Stomach (tissue), 9 donors: ENCODE data around the gene KIF6. TPM values are rescaled to one million over a fixed set of nuclear protein-coding genes. Genes with fewer than 3 reads are reported as not detected.

Source experiments
- DNase-seq, 2 donors: peaks; one replicate each; pipeline versions ENCODE4 v3.0.0 to v3.0.0-alpha.2; 2013 to 2019
- H3K27ac ChIP-seq, 5 donors: fragments of 200-600 bp in 4 of 5; sonication (generic) in 4 of 5; one replicate each; pipeline ENCODE4 v1.5.1; 2013 to 2019; ENCODE audit warnings: mild to moderate bottlenecking in 1 of 5, moderate library complexity in 1 of 5
- H3K27me3 ChIP-seq, 3 donors: fragments of 200-600 bp; sonication (generic); one replicate each; pipeline ENCODE4 v1.5.1; 2017 to 2019; ENCODE audit warnings: mixed run types in 1 of 3
- H3K36me3 ChIP-seq, 4 donors: fragments of 200-600 bp; sonication (generic); 1 replicate in 3 of 4; 2 replicates in 1 of 4; pipeline ENCODE4 v1.5.1; 2016 to 2019
- H3K4me1 ChIP-seq, 4 donors: fragments of 200-600 bp; sonication (generic); one replicate each; pipeline ENCODE4 v1.5.1; 2016 to 2019
- H3K4me3 ChIP-seq, 4 donors: fragments of 200-600 bp; sonication (generic) in 3 of 4; one replicate each; pipeline ENCODE4 v1.5.1; 2016 to 2019; ENCODE audit warnings: mild to moderate bottlenecking in 1 of 4
- H3K9me3 ChIP-seq, 4 donors: fragments of 200-600 bp; sonication (generic); one replicate each; pipeline ENCODE4 v1.5.1; 2016 to 2019
- CTCF ChIP-seq, 7 experiments: fragments of 450-650 bp in 4 of 7; fragments of 200-600 bp in 3 of 7; sonication (generic) in 3 of 7; IDR thresholded peaks; one replicate each; pipeline ENCODE4 v1.5.1; 2016 to 2019; ENCODE audit warnings: antibody characterized with exemption in 7 of 7, control low read depth in 2 of 7, mild to moderate bottlenecking in 1 of 7
- EP300 ChIP-seq: sonication (generic); formaldehyde crosslinking; IDR thresholded peaks from one replicate; pipeline ENCODE4 v1.6.1; 2017; ENCODE audit warnings: antibody characterized with exemption
- POLR2A ChIP-seq, 4 donors: fragments of 450-650 bp; IDR thresholded peaks; one replicate each; pipeline ENCODE4 v1.6.1; 2016; ENCODE audit warnings: antibody characterized with exemption in 4 of 4, control low read depth in 2 of 4, mild to moderate bottlenecking in 1 of 4, moderate library complexity in 1 of 4
- POLR2AphosphoS5 ChIP-seq, 3 donors: sonication (generic); formaldehyde crosslinking; IDR thresholded peaks; one replicate each; pipeline ENCODE4 v1.6.1; 2016; ENCODE audit warnings: antibody characterized with exemption in 3 of 3
- WGBS, 5 donors: extraction: QIAGEN DNeasy Blood & Tissue Kit in 3 of 5; methylation state at CpG; one replicate each; pipeline versions ENCODE4 v1.1.5 to v1.1.7; 2013 to 2018; 5-methylcytosine and 5-hydroxymethylcytosine counted together
- intact Hi-C: fragments of 100-400 bp; cut with DNase I; formaldehyde crosslinking; loops from one replicate; pipeline ENCODE4 v1.15.1; 2023; ENCODE audit warnings: low total_unique reads
- polyA plus RNA-seq, 3 donors: library from polyadenylated mRNA; stranded (reverse); fragments of 200-250 nt; gene quantifications; one replicate each; pipeline ENCODE4 v1.2.3, GENCODE V29; 2013
- total RNA-seq, 5 donors: library from RNA; depleted of rRNA; stranded (reverse); fragments of >200 nt; gene quantifications; one replicate each; pipeline versions ENCODE4 v1.1.0 to v1.2.3, GENCODE V29; 2014 to 2016
- donor health status: healthy with polysubstance abuse.
- donor health status: Bipolar disorder and iron deficiency.
- donor health status: healthy.

KIF6 gene
- total and polyA plus RNA-seq, 8 donors, result 0.25 to 9.8 (median 0.37) TPM; not detected in 3

- no peak overlapping the region for H3K27ac ChIP-seq
- TF ChIP-seq POLR2A (IDR thresholded peaks at IDR 0.05) (no peak), EP300 (no peak), POLR2AphosphoS5 (IDR thresholded peaks at IDR 0.05) (no peak), CTCF (IDR thresholded peaks at IDR 0.05) (no peak)
- no peak overlapping the region for H3K4me3 ChIP-seq
- no peaks in the 10 kb centered on the region for H3K27me3 ChIP-seq
- WGBS, 5 donors, result 59 to 71% (median 62%) methylated on average over 2 of the region's 2 CpGs
- DNase-seq, result no peak
- no peaks in the 10 kb centered on the region for H3K4me1 ChIP-seq
- intact Hi-C loops, result no loop called here
- H3K9me3 ChIP-seq, result no peaks in the 10 kb centered on the region
- H3K36me3 ChIP-seq, result no peaks in the 10 kb centered on the region
Measured at GRCh38 chr6:39653612-39654011, 71.6 kb downstream of the KIF6 start.

- Histone ChIP-seq H3K4me3 (no peak overlapping the region), H3K27me3 (no peaks in the 10 kb centered on the region), H3K36me3 (no peaks in the 10 kb centered on the region), H3K9me3 (no peaks in the 10 kb centered on the region), H3K27ac (no peak overlapping the region), H3K4me1 (no peaks in the 10 kb centered on the region)
- intact Hi-C loops, result no loop called here
- no peak for TF ChIP-seq CTCF (IDR thresholded peaks at IDR 0.05)
- TF ChIP-seq EP300, result no peak
- TF ChIP-seq POLR2AphosphoS5 (IDR thresholded peaks at IDR 0.05), result no peak
- TF ChIP-seq POLR2A (IDR thresholded peaks at IDR 0.05), result no peak
- 14 to 41% (median 29%) methylated on average over 2 of the region's 2 CpGs for WGBS, 5 donors
- peak in 1 of 2 donors; percentile 35 for DNase-seq
Measured at GRCh38 chr6:39649996-39650395, 75.2 kb downstream of the KIF6 start.

- no peaks in the 10 kb centered on the region for H3K9me3 ChIP-seq
- H3K36me3 ChIP-seq, result no peaks in the 10 kb centered on the region
- TF ChIP-seq CTCF (IDR thresholded peaks at IDR 0.05), result no peak
- TF ChIP-seq EP300, result no peak
- TF ChIP-seq POLR2A (IDR thresholded peaks at IDR 0.05), result no peak
- TF ChIP-seq POLR2AphosphoS5 (IDR thresholded peaks at IDR 0.05), result no peak
- no peak for DNase-seq
- H3K27me3 ChIP-seq, result no peaks in the 10 kb centered on the region
- intact Hi-C loops, result no loop called here
- 80 to 86% (median 84%) methylated on average over 5 of the region's 5 CpGs for WGBS, 5 donors
- no peak overlapping the region for H3K27ac ChIP-seq
- no peaks in the 10 kb centered on the region for H3K4me1 ChIP-seq
- H3K4me3 ChIP-seq, result no peak overlapping the region
Measured at GRCh38 chr6:39646751-39647420, 78.3 kb downstream of the KIF6 start.

- H3K4me3 ChIP-seq, result no peak overlapping the region
- no peaks in the 10 kb centered on the region for H3K9me3 ChIP-seq
- no peaks in the 10 kb centered on the region for H3K4me1 ChIP-seq
- H3K36me3 ChIP-seq, result no peaks in the 10 kb centered on the region
- TF ChIP-seq CTCF (IDR thresholded peaks at IDR 0.05), result no peak
- no peak for TF ChIP-seq POLR2AphosphoS5 (IDR thresholded peaks at IDR 0.05)
- no peak for TF ChIP-seq POLR2A (IDR thresholded peaks at IDR 0.05)
- no peak for TF ChIP-seq EP300
- intact Hi-C loops, result no loop called here
- WGBS, 5 donors, result 36 to 47% (median 41%) methylated on average over 2 of the region's 2 CpGs
- no peaks in the 10 kb centered on the region for H3K27me3 ChIP-seq
- no peak for DNase-seq
- H3K27ac ChIP-seq, result no peak overlapping the region
Measured at GRCh38 chr6:39642270-39642669, 82.9 kb downstream of the KIF6 start.
